Activated B cell treated with CpG ODN at 0.5 μM for 24 hours (primary cell): ENCODE results near the gene ZSCAN5C. TPM values are rescaled to one million over a fixed set of nuclear protein-coding genes. Genes with fewer than 3 reads are reported as not detected.
"Not testable (repeated sequence)": the region's sequence is repeated elsewhere in the genome, so short reads cannot be mapped to it uniquely, and the experiment has no call there.

ENCODE experiments used
- ATAC-seq: fragments of 200-7000 bp; cut with Tn5 transposase; one replicate; pipeline ENCODE4 v1.10.0; 2021; ENCODE audit warnings: low read depth, mild to moderate bottlenecking, moderate library complexity
- CTCF ChIA-PET: fragments of 350-600 bp; sonication (Branson Sonifier 250); formaldehyde crosslinking; loops from one replicate; lab custom pipeline; 2021; ENCODE audit warnings: antibody characterized with exemption; lab: Charles Lee
- POLR2A ChIA-PET: fragments of 350-600 bp; sonication (Branson Sonifier 250); formaldehyde crosslinking; loops from one replicate; lab custom pipeline; 2021; ENCODE audit warnings: antibody characterized with exemption; lab: Charles Lee
- DNase-seq: peaks from one replicate; pipeline ENCODE4 v3.0.0; 2022
- H3K27ac Mint-ChIP-seq: one replicate; pipeline ENCODE4 v1.8.0; 2020; ENCODE audit warnings: mixed read lengths
- H3K27me3 Mint-ChIP-seq: one replicate; pipeline ENCODE4 v1.8.0; 2021; ENCODE audit warnings: mixed read lengths
- H3K36me3 Mint-ChIP-seq: one replicate; pipeline ENCODE4 v1.8.0; 2021; ENCODE audit warnings: low read depth, mixed read lengths
- H3K4me1 Mint-ChIP-seq: one replicate; pipeline ENCODE4 v1.8.0; 2021; ENCODE audit warnings: mixed read lengths
- H3K4me3 Mint-ChIP-seq: one replicate; pipeline ENCODE4 v1.8.0; 2020; ENCODE audit warnings: mild to moderate bottlenecking, mixed read lengths
- H3K9me3 Mint-ChIP-seq: one replicate; pipeline ENCODE4 v1.8.0; 2020; ENCODE audit warnings: mixed read lengths
- intact Hi-C: fragments of 100-400 bp; cut with micrococcal nuclease; formaldehyde crosslinking; loops from one replicate; pipeline ENCODE4 v1.15.1; 2024
- total RNA-seq: library from RNA; stranded (reverse); gene quantifications from 2 replicates; pipeline ENCODE4 v1.2.3, GENCODE V29; 2022
- TF ChIP-seq, protein P1 (sequence below): fragments of 200-600 bp; IDR thresholded peaks from one replicate; pipeline ENCODE4 v1.8.0; 2022; ENCODE audit warnings: antibody characterized with exemption, mild to moderate bottlenecking

The ZSCAN5C gene
- total RNA-seq, 1 donor from 2014 or later: not detected

DNA sequence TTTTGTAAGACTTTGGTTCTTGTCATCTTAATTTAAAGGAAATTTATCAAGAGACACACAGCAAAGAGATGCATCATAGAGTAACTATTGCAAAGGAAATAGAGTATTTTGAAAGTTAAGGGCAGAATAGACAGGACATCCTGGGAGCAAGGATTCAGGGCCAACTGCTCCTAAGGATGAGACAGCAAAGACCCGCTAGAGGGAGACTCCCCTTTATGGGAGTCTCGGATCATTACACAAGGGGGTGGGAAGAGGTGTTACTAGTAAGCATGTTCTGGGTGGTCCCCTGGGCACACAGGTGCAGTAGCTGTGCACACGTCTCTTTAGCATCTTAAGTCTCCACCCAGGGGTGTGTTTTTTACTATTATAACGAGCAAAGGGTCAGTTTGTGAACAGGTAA is 9.6 kb downstream of the ZSCAN5C start:
- DNase-seq: no peak
- no peaks in the 10 kb centered on the region for H3K9me3 Mint-ChIP-seq
- intact Hi-C loops: no loop called here
- H3K36me3 Mint-ChIP-seq: no peaks in the 10 kb centered on the region
- no peak for ATAC-seq
- ChIA-PET CTCF (no interaction called here), POLR2A (no interaction called here)
- TF ChIP-seq, protein P1, sequence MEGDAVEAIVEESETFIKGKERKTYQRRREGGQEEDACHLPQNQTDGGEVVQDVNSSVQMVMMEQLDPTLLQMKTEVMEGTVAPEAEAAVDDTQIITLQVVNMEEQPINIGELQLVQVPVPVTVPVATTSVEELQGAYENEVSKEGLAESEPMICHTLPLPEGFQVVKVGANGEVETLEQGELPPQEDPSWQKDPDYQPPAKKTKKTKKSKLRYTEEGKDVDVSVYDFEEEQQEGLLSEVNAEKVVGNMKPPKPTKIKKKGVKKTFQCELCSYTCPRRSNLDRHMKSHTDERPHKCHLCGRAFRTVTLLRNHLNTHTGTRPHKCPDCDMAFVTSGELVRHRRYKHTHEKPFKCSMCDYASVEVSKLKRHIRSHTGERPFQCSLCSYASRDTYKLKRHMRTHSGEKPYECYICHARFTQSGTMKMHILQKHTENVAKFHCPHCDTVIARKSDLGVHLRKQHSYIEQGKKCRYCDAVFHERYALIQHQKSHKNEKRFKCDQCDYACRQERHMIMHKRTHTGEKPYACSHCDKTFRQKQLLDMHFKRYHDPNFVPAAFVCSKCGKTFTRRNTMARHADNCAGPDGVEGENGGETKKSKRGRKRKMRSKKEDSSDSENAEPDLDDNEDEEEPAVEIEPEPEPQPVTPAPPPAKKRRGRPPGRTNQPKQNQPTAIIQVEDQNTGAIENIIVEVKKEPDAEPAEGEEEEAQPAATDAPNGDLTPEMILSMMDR: no peak
- no peak overlapping the region for H3K27ac Mint-ChIP-seq
- peaks cover 17% of the 10 kb centered on the region for H3K27me3 Mint-ChIP-seq
- H3K4me3 Mint-ChIP-seq: no peak overlapping the region
- no peaks in the 10 kb centered on the region for H3K4me1 Mint-ChIP-seq

DNA sequence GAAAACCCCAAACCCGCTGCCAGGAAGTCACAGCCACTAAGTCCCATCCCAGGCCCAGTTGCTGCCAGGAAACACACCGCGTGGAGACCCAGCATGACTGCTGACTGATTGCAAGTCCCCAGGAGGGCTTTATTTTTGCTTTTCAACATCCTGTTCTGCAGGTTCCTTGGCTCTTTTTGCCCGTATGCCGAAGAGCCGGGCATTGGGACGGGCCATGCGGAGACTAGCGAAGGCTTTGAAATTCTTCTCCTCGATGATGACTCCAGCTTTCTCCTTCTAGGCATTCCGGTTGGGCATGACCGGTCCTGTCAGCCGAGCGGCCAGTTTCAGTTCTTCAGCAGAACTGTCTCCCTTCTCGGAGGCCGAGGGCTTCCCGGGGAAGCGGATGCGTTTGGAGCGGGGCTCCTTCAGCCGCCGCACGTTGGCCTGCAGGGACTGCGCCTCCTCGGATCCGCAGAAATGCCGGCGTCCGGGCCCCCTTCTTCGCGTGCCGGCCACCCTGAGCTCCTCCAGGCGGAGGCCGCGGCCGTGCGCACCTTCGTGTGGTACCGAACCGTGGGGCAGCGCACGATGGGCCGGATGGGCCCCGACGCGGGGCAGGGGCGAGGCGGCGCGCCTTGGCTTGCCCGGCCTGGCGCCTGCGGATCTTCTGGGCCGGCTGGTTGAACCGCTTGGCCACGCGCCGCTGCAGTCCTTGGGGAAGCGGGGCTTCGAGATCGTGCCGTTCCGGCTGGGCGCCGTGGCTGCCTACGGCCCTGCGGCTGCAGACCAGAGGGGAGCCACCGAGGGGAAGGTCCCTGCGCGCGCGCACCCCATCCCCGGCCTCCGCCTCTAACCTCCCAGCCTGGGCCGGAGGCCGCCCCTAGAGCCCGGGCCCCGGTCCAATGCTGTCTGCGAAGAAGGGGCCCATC is 15.2 kb downstream of the ZSCAN5C start:
- intact Hi-C loops: no loop called here
- TF ChIP-seq, protein P1: no peak
- DNase-seq: no peak
- Mint-ChIP-seq H3K4me3 (no peak overlapping the region), H3K36me3 (peaks cover 6% of the 10 kb centered on the region), H3K27me3 (peaks cover 22% of the 10 kb centered on the region), H3K4me1 (peaks cover 7% of the 10 kb centered on the region), H3K27ac (no peak overlapping the region), H3K9me3 (no peaks in the 10 kb centered on the region)
- ChIA-PET POLR2A (no interaction called here), CTCF (no interaction called here)
- no peak for ATAC-seq

DNA sequence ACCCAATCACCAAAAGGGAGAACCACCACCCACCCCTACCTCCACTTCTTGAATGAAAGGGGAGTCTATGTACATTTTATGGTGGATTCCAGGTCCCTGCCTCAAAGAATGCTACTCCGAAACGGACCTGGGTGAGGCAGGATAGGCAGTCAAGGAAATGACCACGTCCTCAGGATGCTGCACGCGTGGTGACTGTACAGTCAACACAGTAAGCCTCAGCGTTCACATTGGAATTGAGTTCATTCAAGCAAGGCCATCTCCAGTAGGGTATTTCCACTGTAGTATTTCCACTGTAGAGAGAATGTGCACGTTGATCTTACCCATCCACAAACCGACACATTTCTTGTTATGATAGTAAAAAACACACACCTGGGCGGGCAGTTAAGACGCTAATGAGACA is 16.9 kb downstream of the ZSCAN5C start:
- Mint-ChIP-seq H3K27me3 (peaks cover 22% of the 10 kb centered on the region), H3K9me3 (no peaks in the 10 kb centered on the region), H3K4me3 (no peak overlapping the region), H3K27ac (no peak overlapping the region), H3K36me3 (peaks cover 19% of the 10 kb centered on the region), H3K4me1 (peaks cover 7% of the 10 kb centered on the region)
- intact Hi-C loops: no loop called here
- DNase-seq: no peak
- ATAC-seq: no peak
- TF ChIP-seq, protein P1: no peak
- POLR2A ChIA-PET: no interaction called here
- CTCF ChIA-PET: no interaction called here

DNA sequence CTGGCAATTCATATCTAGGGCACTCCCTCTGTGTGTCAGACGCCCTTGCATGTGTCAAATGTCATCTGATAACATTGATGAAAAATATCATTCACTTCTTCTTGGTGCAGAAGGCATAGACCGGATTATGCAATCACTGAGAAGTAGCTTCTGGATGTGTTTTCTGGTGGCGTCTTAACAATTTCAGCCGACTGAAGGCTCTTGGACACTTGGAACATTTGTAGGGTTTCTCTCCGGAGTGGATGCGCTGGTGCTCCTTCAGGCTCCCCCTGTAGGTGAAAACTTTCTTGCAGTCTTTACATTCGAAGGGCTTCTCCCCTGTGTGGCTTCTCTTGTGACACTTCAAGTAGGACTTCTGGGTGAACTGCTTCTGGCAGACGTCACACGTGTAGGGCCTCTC is 19.4 kb downstream of the ZSCAN5C start:
- H3K9me3 Mint-ChIP-seq, H3K4me3 Mint-ChIP-seq: not testable (repeated sequence)
- CTCF ChIA-PET: interaction anchor here (1.4 kb wide), 1 partner anchor 141 kb away, joined by 4 read pairs; no protein-coding TSS in a partner anchor

DNA sequence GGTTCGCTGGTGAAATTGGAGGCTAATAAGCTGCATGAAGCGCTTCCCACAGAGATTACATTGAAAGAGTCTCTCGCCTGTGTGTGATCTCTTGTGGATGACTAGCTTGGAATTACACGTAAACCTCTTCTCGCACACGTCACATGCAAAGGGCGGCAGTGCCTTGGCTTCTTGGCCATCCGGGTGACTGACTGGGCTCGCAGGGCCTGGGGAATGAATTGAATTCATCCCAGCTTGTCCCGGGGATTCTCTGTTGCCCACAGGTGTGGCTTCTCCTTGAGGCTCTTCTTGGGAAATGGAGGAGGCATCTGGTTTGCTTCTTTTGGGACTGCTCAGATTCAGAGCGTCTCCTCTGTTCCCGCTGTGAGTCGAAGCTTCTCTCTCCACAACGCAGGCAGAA is 19.8 kb downstream of the ZSCAN5C start:
- Mint-ChIP-seq H3K9me3 (no peaks in the 10 kb centered on the region), H3K27me3 (peaks cover 8% of the 10 kb centered on the region), H3K4me3 (no peak overlapping the region), H3K36me3 (peaks cover 19% of the 10 kb centered on the region), H3K27ac (no peak overlapping the region), H3K4me1 (peaks cover 6% of the 10 kb centered on the region)
- intact Hi-C loops: no loop called here
- ChIA-PET POLR2A (no interaction called here), CTCF (interaction anchor here (1.4 kb wide), 1 partner anchor 141 kb away, joined by 4 read pairs; no protein-coding TSS in a partner anchor)
- TF ChIP-seq, protein P1: no peak
- no peak for DNase-seq
- ATAC-seq: no peak

More for the DNA sequence above, 19.4 kb downstream of the ZSCAN5C start:
- POLR2A ChIA-PET, ATAC-seq, DNase-seq, H3K27ac Mint-ChIP-seq, intact Hi-C loops, H3K27me3 Mint-ChIP-seq, H3K4me1 Mint-ChIP-seq: not testable (repeated sequence)
- H3K36me3 Mint-ChIP-seq: peaks cover 19% of the 10 kb centered on the region
